G401.6 (cell line): ENCODE data around the gene MARF1.
"Not testable (repeated sequence)": the region's sequence is repeated elsewhere in the genome, so short reads cannot be mapped to it uniquely, and the experiment has no call there.

Experiments used
- FAIRE-seq: peaks from 2 replicates; lab custom pipeline; 2012; peaks lifted over from hg19 to GRCh38; lab: Jason Lieb, UNC

MARF1 gene

GRCh38 chr16:15572329-15573001, 70.5 kb downstream of the MARF1 start:
- no peak for FAIRE-seq

- no peak for FAIRE-seq
Observed at GRCh38 chr16:15571557-15571956, 71.4 kb downstream of the MARF1 start.

- FAIRE-seq, result not testable (repeated sequence)
Observed at GRCh38 chr16:15570666-15571065, 72.3 kb downstream of the MARF1 start.

GRCh38 chr16:15567823-15568222, 75.1 kb downstream of the MARF1 start:
- FAIRE-seq, result no peak

GRCh38 chr16:15566095-15566494, 76.9 kb downstream of the MARF1 start:
- no peak for FAIRE-seq

- FAIRE-seq, result no peak
Observed at GRCh38 chr16:15564604-15565339, 78.2 kb downstream of the MARF1 start.

GRCh38 chr16:15559176-15559575, 83.8 kb downstream of the MARF1 start:
- FAIRE-seq, result no peak

- no peak for FAIRE-seq
Observed at GRCh38 chr16:15557258-15557657, 85.7 kb downstream of the MARF1 start.

GRCh38 chr16:15556130-15556529, 86.8 kb downstream of the MARF1 start:
- FAIRE-seq, result no peak

- no peak for FAIRE-seq
Observed at GRCh38 chr16:15553313-15554088, 89.5 kb downstream of the MARF1 start.

GRCh38 chr16:15552507-15552906, 90.4 kb downstream of the MARF1 start:
- no peak for FAIRE-seq

GRCh38 chr16:15548482-15548891, 94.5 kb downstream of the MARF1 start:
- FAIRE-seq, result no peak

GRCh38 chr16:15547768-15548096, 95.2 kb downstream of the MARF1 start:
- FAIRE-seq, result no peak

- not testable (repeated sequence) for FAIRE-seq
Observed at GRCh38 chr16:15547072-15547767, 95.7 kb downstream of the MARF1 start.

- no peak for FAIRE-seq
Observed at GRCh38 chr16:15545544-15545943, 97.4 kb downstream of the MARF1 start.

GRCh38 chr16:15544405-15544804, 98.5 kb downstream of the MARF1 start:
- FAIRE-seq, result no peak
